ENCODE results near the gene RBM33.

The RBM33 gene

GRCh38 chr7:155648752-155649339 is 4.4 kb downstream of the RBM33 start:
- no peak for TF ChIP-seq CTCF (IDR thresholded peaks at IDR 0.05; ENCODE audit: low read depth, low read length, missing control alignments)

GRCh38 chr7:155649588-155649987 is 5.1 kb downstream of the RBM33 start:
- no peak overlapping the region for H3K4me3 ChIP-seq (replicated peaks; ENCODE audit: low read depth, low read length)
- TF ChIP-seq CTCF (IDR thresholded peaks at IDR 0.05; ENCODE audit: low read depth, low read length, missing control alignments) = no peak
- DNase-seq (ENCODE audit: extremely low read depth, low read depth) = no peak

More at GRCh38 chr7:155648752-155649339, 4.4 kb downstream of the RBM33 start:
- DNase-seq (ENCODE audit: extremely low read depth, low read depth) = no peak
- H3K4me3 ChIP-seq (replicated peaks; ENCODE audit: low read depth, low read length) = no peak overlapping the region

- no peak for TF ChIP-seq CTCF (IDR thresholded peaks at IDR 0.05; ENCODE audit: low read depth, low read length, missing control alignments)
- DNase-seq (ENCODE audit: extremely low read depth, low read depth) = no peak
- no peak overlapping the region for H3K4me3 ChIP-seq (replicated peaks; ENCODE audit: low read depth, low read length)
Measured at GRCh38 chr7:155652156-155653114, 8.0 kb downstream of the RBM33 start.

- H3K4me3 ChIP-seq (replicated peaks; ENCODE audit: low read depth, low read length) = no peak overlapping the region
- no peak for DNase-seq (ENCODE audit: extremely low read depth, low read depth)
- TF ChIP-seq CTCF (IDR thresholded peaks at IDR 0.05; ENCODE audit: low read depth, low read length, missing control alignments) = no peak
Measured at GRCh38 chr7:155653803-155654202, 9.3 kb downstream of the RBM33 start.

- no peak for DNase-seq (ENCODE audit: extremely low read depth, low read depth)
- no peak for TF ChIP-seq CTCF (IDR thresholded peaks at IDR 0.05; ENCODE audit: low read depth, low read length, missing control alignments)
- H3K4me3 ChIP-seq (replicated peaks; ENCODE audit: low read depth, low read length) = no peak overlapping the region
Measured at GRCh38 chr7:155656891-155657290, 12.4 kb downstream of the RBM33 start.

GRCh38 chr7:155660059-155660757 is 15.7 kb downstream of the RBM33 start:
- no peak for TF ChIP-seq CTCF (IDR thresholded peaks at IDR 0.05; ENCODE audit: low read depth, low read length, missing control alignments)
- H3K4me3 ChIP-seq (replicated peaks; ENCODE audit: low read depth, low read length) = no peak overlapping the region

More at GRCh38 chr7:155660059-155660757, 15.7 kb downstream of the RBM33 start:
- no peak for DNase-seq (ENCODE audit: extremely low read depth, low read depth)

Data from HFF-Myc (cell line).